ENCODE measurements around the gene CPSF4L. TPM values are rescaled to one million over a fixed set of nuclear protein-coding genes. Genes with fewer than 3 reads are reported as not detected.

The CPSF4L gene
- total and polyA plus RNA-seq, 4 donors, result 0.81 TPM; not detected in 3

DNA sequence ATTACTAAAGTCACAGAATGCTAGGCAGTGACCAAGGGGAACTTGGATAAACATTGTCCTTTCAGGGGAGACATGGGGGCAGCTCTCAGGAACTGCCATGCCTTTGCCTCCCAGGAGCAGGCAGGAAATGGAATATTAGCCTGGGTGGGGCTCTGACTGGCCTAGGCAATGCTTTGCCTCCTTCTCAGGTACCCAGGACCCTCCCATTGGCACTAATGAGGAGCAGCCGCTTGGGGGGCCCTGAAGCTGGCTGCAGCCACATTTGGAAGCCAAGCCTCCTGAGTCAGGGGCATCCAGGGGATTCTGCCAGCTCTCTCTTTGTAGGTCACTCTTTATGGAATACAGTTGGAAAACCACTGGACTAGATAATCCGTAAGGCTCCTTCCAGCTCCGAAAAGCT is 5.5 kb downstream of the CPSF4L start:
- ATAC-seq (ENCODE audit: low FRiP score) (no peak), DNase-seq (no peak)
- WGBS, 2 donors, result 94 to 96% methylated on average over 3 of the region's 3 CpGs
- H3K4me1 ChIP-seq (ENCODE audit: control insufficient read depth in 1 of 2, insufficient read depth in 2 of 2, low read length in 2 of 2), result no peaks in the 10 kb centered on the region
- no peak overlapping the region for H3K4me3 ChIP-seq (ENCODE audit: low read length in 2 of 2)
- H3K36me3 ChIP-seq (ENCODE audit: control insufficient read depth in 1 of 2, insufficient read depth in 2 of 2, low read length in 1 of 2), result no peaks in the 10 kb centered on the region
- H3K9me3 ChIP-seq (ENCODE audit: control insufficient read depth, low read length), result no peaks in the 10 kb centered on the region
- intact Hi-C loops (cut with DNase I), result loop anchor here in 1 of 2 donors (10.0 kb wide), 1 partner anchor 49 kb away; no protein-coding TSS in a partner anchor
- H3K27ac ChIP-seq (ENCODE audit: low read depth in 1 of 2, low read length in 2 of 2), result no peak overlapping the region
- H3K27me3 ChIP-seq (ENCODE audit: control insufficient read depth in 1 of 2, insufficient read depth in 2 of 2, low read length in 1 of 2), result no peaks in the 10 kb centered on the region

DNA sequence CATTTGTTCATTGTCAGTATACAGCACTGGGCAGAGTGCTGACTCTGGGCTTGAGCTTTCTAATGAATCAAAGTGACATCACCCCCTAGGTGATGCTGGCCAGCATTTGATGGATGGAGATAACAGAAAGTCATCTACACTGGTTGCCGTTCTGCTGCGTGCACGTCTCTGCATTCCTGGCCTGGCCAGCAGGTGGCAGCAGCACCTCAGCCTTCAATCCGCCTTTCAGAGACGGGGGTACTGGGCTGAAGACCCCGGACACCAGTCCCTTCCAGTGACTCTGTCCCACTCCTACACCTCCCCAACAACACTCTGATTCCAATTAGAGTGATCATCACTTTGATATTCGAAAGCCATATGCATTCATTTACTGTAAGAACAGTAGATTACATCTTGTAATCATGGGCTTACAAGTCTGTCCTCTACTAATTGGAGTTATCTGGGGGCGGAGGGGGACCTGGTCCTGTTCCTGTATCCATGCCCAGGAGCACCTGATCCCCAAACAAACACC is 6.0 kb downstream of the CPSF4L start:
- Histone ChIP-seq H3K4me3 (ENCODE audit: low read length in 2 of 2) (no peak overlapping the region), H3K27me3 (ENCODE audit: control insufficient read depth in 1 of 2, insufficient read depth in 2 of 2, low read length in 1 of 2) (no peaks in the 10 kb centered on the region), H3K27ac (ENCODE audit: low read depth in 1 of 2, low read length in 2 of 2) (no peak overlapping the region), H3K9me3 (ENCODE audit: control insufficient read depth, low read length) (no peaks in the 10 kb centered on the region), H3K4me1 (ENCODE audit: control insufficient read depth in 1 of 2, insufficient read depth in 2 of 2, low read length in 2 of 2) (no peaks in the 10 kb centered on the region), H3K36me3 (ENCODE audit: control insufficient read depth in 1 of 2, insufficient read depth in 2 of 2, low read length in 1 of 2) (no peaks in the 10 kb centered on the region)
- intact Hi-C loops (cut with DNase I), result loop anchor here (1.0 to 10.0 kb wide), 3 partner anchors 49 to 115 kb away; no protein-coding TSS in a partner anchor
- 4 to 5% methylated on average over 8 of the region's 8 CpGs for WGBS, 2 donors
- peak in 1 of 2 donors; percentile 86 for DNase-seq
- ATAC-seq (ENCODE audit: low FRiP score), result peak; percentile 76

- Histone ChIP-seq H3K36me3 (ENCODE audit: control insufficient read depth in 1 of 2, insufficient read depth in 2 of 2, low read length in 1 of 2) (no peaks in the 10 kb centered on the region), H3K27ac (ENCODE audit: low read depth in 1 of 2, low read length in 2 of 2) (no peak overlapping the region), H3K4me1 (ENCODE audit: control insufficient read depth in 1 of 2, insufficient read depth in 2 of 2, low read length in 2 of 2) (no peaks in the 10 kb centered on the region), H3K9me3 (ENCODE audit: control insufficient read depth, low read length) (no peaks in the 10 kb centered on the region), H3K27me3 (ENCODE audit: control insufficient read depth in 1 of 2, insufficient read depth in 2 of 2, low read length in 1 of 2) (no peaks in the 10 kb centered on the region), H3K4me3 (ENCODE audit: low read length in 2 of 2) (no peak overlapping the region)
- intact Hi-C loops (cut with DNase I), result loop anchor here in 1 of 2 donors (10.0 kb wide), 1 partner anchor 53 kb away; no protein-coding TSS in a partner anchor
- WGBS, 2 donors, result 72 to 82% methylated on average over 8 of the region's 8 CpGs
- ATAC-seq (ENCODE audit: low FRiP score) (no peak), DNase-seq (no peak)
Measured at GRCh38 chr17:73251871-73252270, 9.8 kb downstream of the CPSF4L start.

DNA sequence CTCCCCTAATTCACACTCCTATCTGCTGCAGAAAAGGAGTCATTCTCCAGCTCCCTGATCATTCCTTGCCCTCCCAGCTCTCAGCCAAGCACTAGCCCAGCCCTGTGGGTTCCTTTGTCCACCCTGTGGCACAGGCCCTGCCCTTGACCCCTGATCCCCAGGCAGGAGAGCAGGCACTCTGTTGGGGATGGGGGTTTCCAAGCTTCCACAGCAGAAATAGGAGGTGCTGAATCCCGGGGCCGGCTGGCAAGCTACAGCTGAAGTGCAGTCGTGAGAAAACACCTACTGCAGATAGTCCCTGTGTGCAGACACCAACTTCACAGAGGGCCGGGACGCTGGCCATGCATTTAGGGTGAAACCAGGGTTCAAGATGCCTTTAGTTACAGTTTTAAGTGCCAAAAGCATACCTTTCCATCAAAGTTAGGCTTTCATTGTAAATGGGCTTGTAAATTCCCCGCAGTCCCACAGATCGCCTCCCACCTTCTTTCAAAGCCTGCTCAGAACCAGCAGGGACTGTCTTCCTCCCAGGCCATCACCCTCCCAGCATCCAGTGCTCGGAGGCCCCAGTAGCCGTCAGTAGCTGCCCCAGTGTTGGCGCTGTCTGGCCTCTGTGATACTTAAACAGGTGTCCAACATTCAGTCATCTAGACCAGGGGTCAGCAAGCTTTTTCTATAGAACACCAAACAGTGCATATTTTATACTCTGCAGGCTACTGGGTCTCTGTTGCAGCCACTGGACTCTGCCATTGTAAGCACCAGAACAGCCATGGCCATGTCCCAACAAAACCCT is 10.6 kb downstream of the CPSF4L start:
- no peak for ATAC-seq (ENCODE audit: low FRiP score)
- no peaks in the 10 kb centered on the region for H3K9me3 ChIP-seq (ENCODE audit: control insufficient read depth, low read length)
- no peaks in the 10 kb centered on the region for H3K27me3 ChIP-seq (ENCODE audit: control insufficient read depth in 1 of 2, insufficient read depth in 2 of 2, low read length in 1 of 2)
- H3K4me1 ChIP-seq (ENCODE audit: control insufficient read depth in 1 of 2, insufficient read depth in 2 of 2, low read length in 2 of 2), result no peaks in the 10 kb centered on the region
- intact Hi-C loops (cut with DNase I), result loop anchor here in 1 of 2 donors (10.0 kb wide), 1 partner anchor 54 kb away; no protein-coding TSS in a partner anchor
- H3K36me3 ChIP-seq (ENCODE audit: control insufficient read depth in 1 of 2, insufficient read depth in 2 of 2, low read length in 1 of 2), result no peaks in the 10 kb centered on the region
- no peak overlapping the region for H3K27ac ChIP-seq (ENCODE audit: low read depth in 1 of 2, low read length in 2 of 2)
- no peak for DNase-seq
- WGBS, 2 donors, result 70 to 73% methylated on average over 10 of the region's 10 CpGs
- H3K4me3 ChIP-seq (ENCODE audit: low read length in 2 of 2), result no peak overlapping the region

DNA sequence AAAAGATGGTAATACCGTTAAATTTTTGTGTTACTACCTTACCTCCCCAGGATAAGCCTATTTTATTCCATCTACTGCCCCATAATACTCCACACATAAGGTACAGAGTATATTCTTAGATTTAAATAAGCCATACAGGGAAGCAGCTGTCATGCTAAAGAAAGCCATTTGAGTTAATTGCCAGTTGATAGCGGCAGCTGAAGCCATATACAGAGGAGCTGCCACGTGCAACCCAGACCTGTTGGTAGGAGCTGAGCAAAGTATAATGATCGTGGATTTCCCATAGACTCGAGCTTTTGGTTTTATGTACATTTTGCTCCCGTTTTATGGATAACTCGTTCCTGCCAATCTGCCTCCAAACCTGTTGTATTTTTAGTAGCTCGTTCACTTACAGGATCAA is 12.0 kb downstream of the CPSF4L start:
- H3K4me3 ChIP-seq (ENCODE audit: low read length in 2 of 2), result no peak overlapping the region
- H3K4me1 ChIP-seq (ENCODE audit: control insufficient read depth in 1 of 2, insufficient read depth in 2 of 2, low read length in 2 of 2), result no peaks in the 10 kb centered on the region
- no peaks in the 10 kb centered on the region for H3K36me3 ChIP-seq (ENCODE audit: control insufficient read depth in 1 of 2, insufficient read depth in 2 of 2, low read length in 1 of 2)
- ATAC-seq (ENCODE audit: low FRiP score) (no peak), DNase-seq (no peak)
- no peaks in the 10 kb centered on the region for H3K27me3 ChIP-seq (ENCODE audit: control insufficient read depth in 1 of 2, insufficient read depth in 2 of 2, low read length in 1 of 2)
- H3K27ac ChIP-seq (ENCODE audit: low read depth in 1 of 2, low read length in 2 of 2), result no peak overlapping the region
- no peaks in the 10 kb centered on the region for H3K9me3 ChIP-seq (ENCODE audit: control insufficient read depth, low read length)
- WGBS, 2 donors, result 80 to 82% methylated on average over 8 of the region's 8 CpGs
- intact Hi-C loops (cut with DNase I), result loop anchor here in 1 of 2 donors (10.0 kb wide), 1 partner anchor 55 kb away; no protein-coding TSS in a partner anchor

DNA sequence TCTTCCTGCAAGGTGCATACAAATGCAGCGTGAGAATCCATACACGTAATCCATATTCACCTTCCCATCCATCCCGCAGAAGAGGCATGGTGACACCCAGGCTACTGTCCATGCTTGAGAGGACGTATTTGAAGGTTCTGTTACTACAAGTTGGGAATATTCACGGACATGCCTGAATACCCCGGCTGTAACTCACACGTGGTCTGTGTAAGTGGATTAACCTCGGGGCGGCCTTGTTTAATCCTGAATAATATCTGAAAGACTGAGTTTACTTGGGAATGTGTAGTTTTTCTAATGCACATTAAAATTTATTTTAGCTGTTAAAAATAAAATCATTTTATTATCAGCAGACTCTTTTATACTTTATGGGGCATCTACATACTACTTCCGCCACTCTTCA is 13.1 kb downstream of the CPSF4L start:
- no peak overlapping the region for H3K4me3 ChIP-seq (ENCODE audit: low read length in 2 of 2)
- no peak for DNase-seq
- no peaks in the 10 kb centered on the region for H3K9me3 ChIP-seq (ENCODE audit: control insufficient read depth, low read length)
- intact Hi-C loops (cut with DNase I), result no loop called here
- no peaks in the 10 kb centered on the region for H3K27me3 ChIP-seq (ENCODE audit: control insufficient read depth in 1 of 2, insufficient read depth in 2 of 2, low read length in 1 of 2)
- no peaks in the 10 kb centered on the region for H3K4me1 ChIP-seq (ENCODE audit: control insufficient read depth in 1 of 2, insufficient read depth in 2 of 2, low read length in 2 of 2)
- no peak overlapping the region for H3K27ac ChIP-seq (ENCODE audit: low read depth in 1 of 2, low read length in 2 of 2)
- H3K36me3 ChIP-seq (ENCODE audit: control insufficient read depth in 1 of 2, insufficient read depth in 2 of 2, low read length in 1 of 2), result no peaks in the 10 kb centered on the region
- 84 to 88% methylated on average over 10 of the region's 10 CpGs for WGBS, 2 donors
- ATAC-seq (ENCODE audit: low FRiP score), result no peak

GRCh38 chr17:73247726-73248125 is 14.0 kb downstream of the CPSF4L start:
- Histone ChIP-seq H3K27ac (ENCODE audit: low read depth in 1 of 2, low read length in 2 of 2) (no peak overlapping the region), H3K9me3 (ENCODE audit: control insufficient read depth, low read length) (no peaks in the 10 kb centered on the region), H3K27me3 (ENCODE audit: control insufficient read depth in 1 of 2, insufficient read depth in 2 of 2, low read length in 1 of 2) (no peaks in the 10 kb centered on the region), H3K4me3 (ENCODE audit: low read length in 2 of 2) (no peak overlapping the region), H3K4me1 (ENCODE audit: control insufficient read depth in 1 of 2, insufficient read depth in 2 of 2, low read length in 2 of 2) (no peaks in the 10 kb centered on the region), H3K36me3 (ENCODE audit: control insufficient read depth in 1 of 2, insufficient read depth in 2 of 2, low read length in 1 of 2) (no peaks in the 10 kb centered on the region)
- intact Hi-C loops (cut with DNase I), result no loop called here
- DNase-seq, result no peak
- ATAC-seq (ENCODE audit: low FRiP score), result no peak
- 79 to 93% methylated on average over 2 of the region's 2 CpGs for WGBS, 2 donors

- peaks cover 0 to 3% of the 10 kb centered on the region in 2 donors for H3K36me3 ChIP-seq (ENCODE audit: control insufficient read depth in 1 of 2, insufficient read depth in 2 of 2, low read length in 1 of 2)
- no peak for DNase-seq
- no peak for ATAC-seq (ENCODE audit: low FRiP score)
- H3K4me1 ChIP-seq (ENCODE audit: control insufficient read depth in 1 of 2, insufficient read depth in 2 of 2, low read length in 2 of 2), result peaks cover 0 to 2% of the 10 kb centered on the region in 2 donors
- H3K27ac ChIP-seq (ENCODE audit: low read depth in 1 of 2, low read length in 2 of 2), result no peak overlapping the region
- H3K4me3 ChIP-seq (ENCODE audit: low read length in 2 of 2), result no peak overlapping the region
- H3K27me3 ChIP-seq (ENCODE audit: control insufficient read depth in 1 of 2, insufficient read depth in 2 of 2, low read length in 1 of 2), result no peaks in the 10 kb centered on the region
- intact Hi-C loops (cut with DNase I), result no loop called here
- 78 to 79% methylated on average over 2 of the region's 2 CpGs for WGBS, 2 donors
- no peaks in the 10 kb centered on the region for H3K9me3 ChIP-seq (ENCODE audit: control insufficient read depth, low read length)
Measured at GRCh38 chr17:73240561-73240960, 21.1 kb downstream of the CPSF4L start.

GRCh38 chr17:73237714-73238113 is 24.0 kb downstream of the CPSF4L start:
- DNase-seq, result no peak

More at GRCh38 chr17:73237714-73238113, 24.0 kb downstream of the CPSF4L start:
- no peak overlapping the region for H3K27ac ChIP-seq (ENCODE audit: low read depth in 1 of 2, low read length in 2 of 2)
- ATAC-seq (ENCODE audit: low FRiP score), result no peak
- H3K9me3 ChIP-seq (ENCODE audit: control insufficient read depth, low read length), result no peaks in the 10 kb centered on the region
- H3K4me1 ChIP-seq (ENCODE audit: control insufficient read depth in 1 of 2, insufficient read depth in 2 of 2, low read length in 2 of 2), result peaks cover 0 to 2% of the 10 kb centered on the region in 2 donors
- H3K4me3 ChIP-seq (ENCODE audit: low read length in 2 of 2), result no peak overlapping the region
- H3K27me3 ChIP-seq (ENCODE audit: control insufficient read depth in 1 of 2, insufficient read depth in 2 of 2, low read length in 1 of 2), result no peaks in the 10 kb centered on the region
- 68 to 70% methylated on average over 6 of the region's 6 CpGs for WGBS, 2 donors
- H3K36me3 ChIP-seq (ENCODE audit: control insufficient read depth in 1 of 2, insufficient read depth in 2 of 2, low read length in 1 of 2), result peaks cover 0 to 3% of the 10 kb centered on the region in 2 donors
- intact Hi-C loops (cut with DNase I), result loop anchor here in 1 of 2 donors (10.0 kb wide), 1 partner anchor 527 kb away; no protein-coding TSS in a partner anchor
